Mesothelial cell of epicardium (in vitro differentiated cells): Measurements from ENCODE around the gene ATP6V1B1. TPM values are rescaled to one million over a fixed set of nuclear protein-coding genes. Genes with fewer than 3 reads are reported as not detected.

Experiments
- DNase-seq, 2 experiments: peaks; one replicate each; pipeline ENCODE4 v3.0.0; 2021; ENCODE audit warnings: low spot score in 2 of 2; ENCODE audit not compliant: unreplicated experiment in 2 of 2
- H3K27ac Mint-ChIP-seq: 2 replicates; pipeline ENCODE4 v1.8.0; 2021; ENCODE audit warnings: mixed read lengths
- H3K27me3 Mint-ChIP-seq: 2 replicates; pipeline ENCODE4 v1.8.0; 2021; ENCODE audit warnings: low read depth, mixed read lengths
- H3K36me3 Mint-ChIP-seq: 2 replicates; pipeline ENCODE4 v1.8.0; 2021; ENCODE audit warnings: mixed read lengths
- H3K4me1 Mint-ChIP-seq: 2 replicates; pipeline ENCODE4 v1.8.0; 2021; ENCODE audit warnings: mixed read lengths
- H3K4me3 Mint-ChIP-seq: 2 replicates; pipeline ENCODE4 v1.8.0; 2021; ENCODE audit warnings: mild to moderate bottlenecking, moderate library complexity, mixed read lengths
- H3K9me3 Mint-ChIP-seq: 2 replicates; pipeline ENCODE4 v1.8.0; 2021; ENCODE audit warnings: mixed read lengths
- total RNA-seq: library from RNA; stranded (reverse); gene quantifications from 3 replicates; pipeline ENCODE4 v1.2.1, GENCODE V29; 2021
- TF ChIP-seq, protein P1 (sequence below): fragments of 200-600 bp; sonication (generic); IDR thresholded peaks from one replicate; pipeline ENCODE4 v1.5.0; 2021; ENCODE audit warnings: antibody characterized with exemption; ENCODE audit not compliant: unreplicated experiment

The ATP6V1B1 gene
- total RNA-seq, 1 donor from 2014 or later, result not detected

GRCh38 chr2:70985283-70985688 lies 49.6 kb downstream of the ATP6V1B1 start:
- H3K27me3 Mint-ChIP-seq, result no peaks in the 10 kb centered on the region
- no peak for DNase-seq
- no peaks in the 10 kb centered on the region for H3K9me3 Mint-ChIP-seq
- H3K36me3 Mint-ChIP-seq, result peaks cover 18% of the 10 kb centered on the region
- H3K27ac Mint-ChIP-seq, result no peak overlapping the region
- TF ChIP-seq, protein P1, sequence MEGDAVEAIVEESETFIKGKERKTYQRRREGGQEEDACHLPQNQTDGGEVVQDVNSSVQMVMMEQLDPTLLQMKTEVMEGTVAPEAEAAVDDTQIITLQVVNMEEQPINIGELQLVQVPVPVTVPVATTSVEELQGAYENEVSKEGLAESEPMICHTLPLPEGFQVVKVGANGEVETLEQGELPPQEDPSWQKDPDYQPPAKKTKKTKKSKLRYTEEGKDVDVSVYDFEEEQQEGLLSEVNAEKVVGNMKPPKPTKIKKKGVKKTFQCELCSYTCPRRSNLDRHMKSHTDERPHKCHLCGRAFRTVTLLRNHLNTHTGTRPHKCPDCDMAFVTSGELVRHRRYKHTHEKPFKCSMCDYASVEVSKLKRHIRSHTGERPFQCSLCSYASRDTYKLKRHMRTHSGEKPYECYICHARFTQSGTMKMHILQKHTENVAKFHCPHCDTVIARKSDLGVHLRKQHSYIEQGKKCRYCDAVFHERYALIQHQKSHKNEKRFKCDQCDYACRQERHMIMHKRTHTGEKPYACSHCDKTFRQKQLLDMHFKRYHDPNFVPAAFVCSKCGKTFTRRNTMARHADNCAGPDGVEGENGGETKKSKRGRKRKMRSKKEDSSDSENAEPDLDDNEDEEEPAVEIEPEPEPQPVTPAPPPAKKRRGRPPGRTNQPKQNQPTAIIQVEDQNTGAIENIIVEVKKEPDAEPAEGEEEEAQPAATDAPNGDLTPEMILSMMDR, result no peak
- no peak overlapping the region for H3K4me3 Mint-ChIP-seq
- H3K4me1 Mint-ChIP-seq, result no peaks in the 10 kb centered on the region

DNA sequence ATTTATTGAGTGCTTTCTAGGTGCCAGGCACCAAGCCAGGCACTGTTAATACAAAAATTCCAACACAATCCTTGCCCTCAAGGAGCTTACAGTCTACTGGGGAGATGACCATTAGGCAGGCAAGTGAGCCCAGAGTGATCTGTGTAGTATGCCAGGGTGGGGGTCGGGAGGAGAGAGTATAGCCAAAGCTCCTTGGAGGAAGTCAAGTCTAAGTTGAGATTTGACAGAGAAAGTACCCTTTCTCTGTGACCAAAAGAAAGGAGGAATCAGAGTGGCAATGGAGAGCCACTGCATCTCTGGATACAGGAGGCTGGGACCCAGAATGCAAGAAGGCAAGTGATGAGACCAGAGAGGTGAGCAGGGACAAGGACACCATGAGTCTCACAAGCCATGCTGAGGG lies 50.3 kb downstream of the ATP6V1B1 start:
- Mint-ChIP-seq H3K4me3 (no peak overlapping the region), H3K4me1 (no peaks in the 10 kb centered on the region), H3K27me3 (no peaks in the 10 kb centered on the region), H3K36me3 (peaks cover 18% of the 10 kb centered on the region), H3K27ac (no peak overlapping the region), H3K9me3 (no peaks in the 10 kb centered on the region)
- DNase-seq, result no peak
- TF ChIP-seq, protein P1, result no peak

DNA sequence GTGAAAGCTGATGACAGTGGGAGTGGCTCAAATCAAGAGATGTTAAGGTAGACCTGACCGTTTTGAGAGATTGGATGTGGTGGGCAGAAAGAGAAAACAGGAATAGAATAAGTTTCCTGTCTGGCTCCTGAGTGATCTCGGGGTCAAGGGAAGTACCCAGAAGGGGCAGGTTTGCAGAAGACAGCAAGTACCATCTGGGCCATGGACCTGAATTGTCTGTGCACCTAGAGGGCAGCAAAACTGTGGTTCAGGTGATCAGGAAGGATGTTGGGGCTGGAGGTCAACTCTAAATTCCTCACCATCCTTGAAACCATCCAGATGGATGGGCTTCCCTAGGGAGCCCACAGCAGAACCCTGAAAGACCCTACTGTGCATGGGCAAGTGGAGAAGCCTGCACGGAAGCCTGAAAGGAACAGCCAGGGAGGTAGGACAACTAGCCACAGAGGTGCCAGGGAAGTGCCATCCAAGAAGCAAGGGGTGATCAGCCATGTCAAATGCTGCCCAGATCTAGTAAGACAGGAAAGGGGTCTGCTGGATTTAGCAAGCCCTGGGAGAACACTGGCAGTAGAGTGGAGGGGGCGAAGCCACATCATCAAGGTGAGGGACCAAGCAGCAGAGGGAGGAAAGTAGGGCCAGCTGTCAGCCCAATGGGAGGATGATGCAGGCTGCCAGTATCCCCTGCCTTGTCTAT lies 50.9 kb downstream of the ATP6V1B1 start:
- H3K27me3 Mint-ChIP-seq, result no peaks in the 10 kb centered on the region
- TF ChIP-seq, protein P1, result no peak
- no peak for DNase-seq

DNA sequence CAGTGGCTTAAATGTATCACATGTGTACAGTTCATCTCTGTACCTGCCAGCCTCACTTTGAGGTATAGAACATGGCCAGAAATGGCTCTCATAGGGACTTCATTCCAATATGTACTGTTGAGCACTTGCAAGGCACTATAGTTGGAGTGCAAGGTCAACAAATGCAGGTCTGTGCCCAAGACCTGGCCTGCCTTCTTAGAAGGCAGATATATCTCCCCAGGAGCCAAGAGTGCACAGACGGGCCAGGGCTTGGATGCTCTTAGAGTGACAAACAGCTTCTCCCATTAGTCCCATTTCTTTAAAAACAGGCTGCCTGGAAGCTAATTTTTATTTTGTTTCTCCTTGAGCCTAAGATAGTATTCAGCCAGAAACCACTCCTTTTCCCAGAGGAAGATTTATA lies 51.7 kb downstream of the ATP6V1B1 start:
- peaks cover 22% of the 10 kb centered on the region for H3K36me3 Mint-ChIP-seq
- TF ChIP-seq, protein P1, result no peak
- no peaks in the 10 kb centered on the region for H3K27me3 Mint-ChIP-seq
- H3K27ac Mint-ChIP-seq, result no peak overlapping the region
- H3K4me1 Mint-ChIP-seq, result no peaks in the 10 kb centered on the region
- no peak overlapping the region for H3K4me3 Mint-ChIP-seq
- no peaks in the 10 kb centered on the region for H3K9me3 Mint-ChIP-seq
- DNase-seq, result no peak

More for the DNA sequence above, 50.9 kb downstream of the ATP6V1B1 start:
- H3K4me1 Mint-ChIP-seq, result no peaks in the 10 kb centered on the region
- H3K9me3 Mint-ChIP-seq, result no peaks in the 10 kb centered on the region
- no peak overlapping the region for H3K4me3 Mint-ChIP-seq
- peaks cover 21% of the 10 kb centered on the region for H3K36me3 Mint-ChIP-seq
- H3K27ac Mint-ChIP-seq, result no peak overlapping the region

GRCh38 chr2:70988151-70988550 lies 52.5 kb downstream of the ATP6V1B1 start:
- TF ChIP-seq, protein P1, result no peak
- no peaks in the 10 kb centered on the region for H3K9me3 Mint-ChIP-seq
- H3K4me1 Mint-ChIP-seq, result peaks cover 5% of the 10 kb centered on the region
- H3K27ac Mint-ChIP-seq, result no peak overlapping the region
- peaks cover 22% of the 10 kb centered on the region for H3K36me3 Mint-ChIP-seq
- no peak for DNase-seq
- H3K4me3 Mint-ChIP-seq, result no peak overlapping the region
- H3K27me3 Mint-ChIP-seq, result no peaks in the 10 kb centered on the region
